CD4-positive, alpha-beta T cell treated with Interleukin-6 for 4 hours (primary cell): ENCODE data around the gene C12orf42.

ENCODE experiments used
- DNase-seq: peaks from one replicate; pipeline ENCODE4 v3.0.0-alpha.2; 2020; ENCODE audit warnings: mixed read lengths

C12orf42 gene

DNA sequence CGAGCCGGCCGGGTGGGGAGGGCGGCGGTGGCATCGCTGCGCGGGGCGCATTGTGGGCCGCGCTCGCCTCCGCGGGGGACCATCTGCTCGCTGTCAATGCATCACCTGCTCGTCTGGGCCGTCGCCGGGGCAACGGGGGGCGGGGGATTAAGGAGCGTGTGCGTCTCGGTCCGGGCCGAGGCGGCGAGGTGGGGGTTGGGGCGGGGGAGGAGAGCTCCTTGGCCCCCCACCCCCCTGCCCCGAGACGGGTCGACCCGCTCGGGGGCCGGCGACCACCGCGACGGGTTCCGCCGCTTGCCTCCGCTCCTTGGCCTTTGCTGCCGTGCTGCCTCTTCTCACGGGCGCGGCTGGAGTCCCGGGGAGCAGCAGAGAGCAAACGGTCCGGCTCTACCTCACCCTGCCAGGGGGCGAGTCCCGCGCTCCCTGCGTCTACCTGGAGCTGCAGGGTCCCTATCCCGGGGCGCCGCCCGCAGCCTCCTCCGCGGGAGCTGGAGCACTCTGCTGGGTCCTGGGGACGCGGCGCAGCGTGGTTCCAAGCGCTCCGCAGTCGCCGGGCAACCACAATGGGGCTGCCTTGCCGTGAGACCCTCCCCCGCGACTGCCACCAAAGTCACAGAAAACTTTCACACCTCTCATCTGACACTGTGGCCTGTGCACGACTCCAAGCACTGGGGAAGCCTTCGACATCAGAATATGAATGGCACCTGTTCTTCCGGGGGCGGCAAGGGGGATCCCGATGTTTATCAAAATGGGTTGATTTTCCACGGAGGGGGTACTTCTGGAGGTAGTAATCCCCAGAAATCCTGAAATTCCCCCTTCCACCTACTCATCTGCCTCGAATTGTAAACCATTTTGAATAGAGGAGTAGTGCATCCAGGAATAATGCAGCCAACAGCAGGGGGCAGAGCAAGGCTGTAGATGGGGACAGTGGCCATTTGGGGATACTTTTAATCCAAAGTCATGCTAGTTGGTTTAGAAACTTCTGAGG is at the start of gene C12orf42:
TSS of gene C12orf42 (minus strand) at position 500 of the 988 bp plus-strand sequence. CDS start 17,542 bp downstream, outside the sequence.
- DNase-seq, result peak; percentile 72

DNA sequence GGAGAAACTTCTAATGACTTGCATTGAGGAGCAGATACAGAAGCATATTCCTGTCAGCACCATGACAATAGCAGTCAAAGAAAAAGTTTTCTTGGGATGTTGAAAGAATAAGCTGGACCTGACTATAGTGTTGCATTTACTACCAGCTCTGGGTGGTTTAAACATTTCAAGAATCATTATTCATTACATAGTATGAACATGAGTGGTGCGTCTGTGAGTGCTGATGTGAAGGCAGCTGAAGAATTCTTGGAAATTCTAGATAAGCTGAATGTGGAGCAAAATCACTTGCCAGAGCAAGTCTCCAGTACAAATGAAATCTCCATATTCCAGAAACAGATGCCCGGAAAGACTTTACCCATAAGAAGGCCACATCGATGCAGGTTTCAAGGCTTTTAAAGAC is 46.3 kb upstream of the C12orf42 start:
- no peak for DNase-seq

DNA sequence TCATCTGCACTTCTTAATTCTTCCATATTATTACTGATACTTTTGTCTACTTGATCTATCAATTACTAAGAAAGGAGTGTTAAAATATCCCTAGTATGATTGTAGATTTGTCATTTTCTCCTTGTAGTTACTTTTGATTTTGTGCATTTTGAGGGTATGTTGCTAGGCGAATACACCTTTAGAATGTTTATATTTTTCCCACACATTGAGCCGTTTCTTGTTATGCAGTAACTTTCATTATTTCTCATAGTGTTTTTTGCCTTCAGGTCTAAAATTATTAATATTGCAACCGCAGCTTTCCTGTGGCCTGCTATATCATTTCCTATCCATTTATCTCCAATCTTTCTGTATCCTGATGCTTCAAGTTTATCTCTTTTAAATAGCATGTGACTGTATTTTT is 44.6 kb upstream of the C12orf42 start:
- no peak for DNase-seq

DNA sequence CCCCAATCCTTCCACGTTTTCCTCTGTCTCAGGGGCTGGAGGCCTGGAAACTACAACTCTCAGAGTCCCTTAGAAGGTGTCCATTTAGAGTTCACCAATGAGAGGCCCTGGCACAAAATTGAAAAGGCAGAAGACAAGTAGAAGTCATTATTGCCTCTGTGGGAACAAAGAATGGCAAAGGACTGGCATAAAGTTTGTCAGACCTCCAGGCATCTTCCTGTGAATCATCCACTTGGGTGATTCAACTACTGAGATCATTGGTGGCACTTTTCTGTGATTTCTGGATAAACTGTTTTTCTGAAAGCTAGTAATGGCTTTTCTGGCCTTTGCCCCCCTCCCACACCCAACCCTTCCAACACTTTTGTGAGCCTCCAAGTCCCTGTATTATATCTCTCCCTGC is 42.6 kb upstream of the C12orf42 start:
- DNase-seq, result no peak

DNA sequence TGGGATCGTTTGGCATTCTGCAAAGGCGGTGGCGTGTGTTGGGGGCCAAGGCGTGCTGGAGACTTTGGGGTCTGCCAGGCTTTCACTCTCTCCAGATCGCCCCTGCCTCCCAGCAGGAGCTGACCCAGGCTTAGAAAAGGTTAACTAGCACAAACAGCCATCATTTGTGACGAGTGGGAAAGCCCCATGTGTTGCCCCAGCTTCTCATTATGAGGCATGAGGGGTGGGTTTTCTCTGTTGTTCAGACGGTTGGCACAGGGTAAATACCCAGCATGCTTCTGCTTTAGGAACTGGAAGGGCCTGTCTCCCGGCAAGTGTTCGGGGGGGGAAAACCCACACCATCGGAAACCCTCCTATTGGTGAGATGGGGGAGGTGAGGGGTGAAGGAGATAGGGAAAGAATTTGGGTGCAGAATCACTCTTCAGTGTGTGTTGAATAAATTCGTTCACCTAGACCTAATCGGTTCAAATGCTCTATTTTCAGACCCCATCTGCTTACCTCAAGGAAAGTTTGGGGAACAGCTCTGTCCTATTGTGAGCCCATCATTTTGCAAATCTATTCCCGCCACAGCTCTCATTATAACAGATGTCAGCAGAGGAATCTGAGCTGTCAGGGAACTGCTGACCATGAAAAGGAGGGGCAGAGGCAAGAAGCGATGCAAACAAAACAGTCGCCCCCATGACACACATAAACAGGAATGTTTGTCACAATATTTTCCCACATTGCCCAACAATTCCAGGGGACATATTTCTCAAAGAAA is 34.7 kb upstream of the C12orf42 start:
- DNase-seq, result no peak

DNA sequence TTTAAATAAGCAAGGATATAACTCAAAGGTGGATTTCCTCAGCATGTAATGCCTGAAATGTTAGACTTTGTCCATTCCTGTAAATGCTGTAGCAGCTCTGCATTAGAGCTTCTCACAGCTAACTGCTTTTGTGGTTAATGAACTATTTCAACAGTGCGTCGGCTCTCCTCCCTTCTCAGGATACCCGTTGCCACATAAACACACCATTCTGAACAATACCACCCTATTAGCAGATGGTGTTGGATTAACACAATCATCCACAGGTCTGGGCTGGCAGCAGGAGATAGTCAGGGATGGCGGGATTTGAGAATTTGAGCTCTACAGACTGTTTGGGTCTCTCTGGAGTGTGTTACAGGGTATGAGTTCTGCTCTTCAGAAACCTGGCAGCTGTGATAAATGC is 33.5 kb upstream of the C12orf42 start:
- DNase-seq, result no peak

DNA sequence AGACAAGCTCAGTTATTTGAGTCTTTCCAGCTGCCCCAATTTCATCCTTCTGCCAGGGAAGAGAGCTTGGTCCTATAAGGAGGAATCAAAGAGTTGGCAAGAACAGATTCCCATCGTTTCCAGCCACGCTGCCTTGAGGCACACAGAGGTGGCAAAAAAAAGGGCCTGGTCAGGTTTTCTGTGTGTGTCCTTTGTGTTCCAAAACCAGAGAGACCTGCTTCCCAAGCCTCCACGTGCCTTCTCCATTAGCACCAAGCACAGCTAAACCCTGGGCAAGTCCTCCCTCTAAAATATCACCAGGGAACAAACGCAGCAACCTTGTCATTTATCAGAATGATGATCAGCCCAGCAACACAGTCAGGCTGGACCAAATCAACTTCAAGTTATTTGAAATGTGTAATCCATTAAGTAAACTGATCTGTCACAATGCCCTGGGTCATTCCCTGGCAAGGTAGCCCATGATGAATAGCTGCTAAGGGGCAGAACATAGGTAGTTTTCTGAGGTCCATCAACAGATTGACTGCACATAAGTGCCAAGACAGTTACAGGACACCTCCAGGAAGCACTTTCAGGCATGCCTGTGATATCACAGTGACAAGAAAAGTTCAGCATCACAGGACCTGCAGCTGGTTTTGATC is 28.6 kb upstream of the C12orf42 start:
- DNase-seq, result no peak

- no peak for DNase-seq
These were observed 28.0 kb upstream of the C12orf42 start for GRCh38 chr12:103523771-103524170.

DNA sequence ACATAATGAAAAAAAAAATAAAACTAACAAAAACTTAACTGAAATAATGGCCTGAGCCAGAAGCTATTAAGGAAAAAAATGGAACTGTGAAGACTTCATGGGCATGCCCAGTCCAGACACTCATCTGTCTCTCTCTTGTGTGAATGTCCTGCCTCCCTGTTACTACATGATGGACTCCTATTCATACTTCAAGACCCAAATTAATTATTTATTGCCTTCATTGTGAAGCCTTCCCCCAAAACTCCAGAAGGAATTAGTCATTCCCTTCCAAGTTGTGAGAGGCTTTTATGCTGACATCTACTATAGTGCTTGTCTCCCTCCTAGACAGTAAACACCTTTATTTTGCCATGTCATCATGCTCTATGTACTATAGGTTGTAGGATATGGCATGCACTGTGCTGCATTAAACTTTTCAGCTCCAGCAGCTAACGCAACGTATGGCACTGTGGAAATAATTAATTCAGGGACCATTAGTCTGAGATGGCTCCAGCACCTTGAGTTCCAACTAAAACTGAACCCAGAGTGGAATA is 25.0 kb upstream of the C12orf42 start:
- no peak for DNase-seq

GRCh38 chr12:103519632-103520031 is 23.9 kb upstream of the C12orf42 start:
- no peak for DNase-seq

GRCh38 chr12:103518899-103519298 is 23.1 kb upstream of the C12orf42 start:
- no peak for DNase-seq

GRCh38 chr12:103517161-103517560 is 21.4 kb upstream of the C12orf42 start:
- DNase-seq, result no peak

DNA sequence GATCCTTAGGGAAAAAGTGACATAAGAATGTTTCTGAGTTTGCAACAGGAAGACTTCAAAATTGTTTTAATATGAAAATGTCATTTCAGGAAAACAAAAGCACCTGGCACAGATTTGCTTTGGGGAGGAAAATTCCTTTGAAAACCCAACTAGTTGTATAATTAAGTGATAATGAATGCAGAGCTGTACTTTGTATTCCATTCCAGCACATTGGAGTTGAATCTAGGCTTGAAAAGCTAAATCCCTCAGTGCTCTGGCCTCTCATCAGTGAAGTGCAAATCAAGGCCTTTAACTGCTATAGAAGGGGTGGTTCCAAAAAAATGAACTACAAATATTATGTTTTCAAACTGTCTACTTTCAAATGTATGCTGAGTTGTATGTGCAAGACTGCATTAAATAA is 19.6 kb upstream of the C12orf42 start:
- DNase-seq, result no peak

DNA sequence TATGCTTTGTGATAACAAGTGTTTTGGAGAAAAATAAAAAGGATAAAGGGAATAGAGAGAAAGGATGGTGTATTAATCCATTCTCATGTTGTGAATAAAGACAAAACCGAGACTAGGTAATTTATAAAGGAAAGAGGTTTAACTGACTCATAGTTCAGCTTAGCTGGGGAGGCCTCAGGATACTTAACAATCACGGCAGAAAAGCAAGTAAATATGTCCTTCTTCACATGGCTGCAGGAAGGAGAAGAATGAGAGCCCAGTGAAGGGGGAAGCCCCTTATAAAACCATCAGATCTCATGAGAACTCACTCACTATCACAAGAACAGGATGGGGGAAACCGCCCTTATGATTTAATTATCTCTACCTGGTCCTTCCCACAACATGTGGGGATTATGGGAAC is 18.1 kb upstream of the C12orf42 start:
- DNase-seq, result no peak

DNA sequence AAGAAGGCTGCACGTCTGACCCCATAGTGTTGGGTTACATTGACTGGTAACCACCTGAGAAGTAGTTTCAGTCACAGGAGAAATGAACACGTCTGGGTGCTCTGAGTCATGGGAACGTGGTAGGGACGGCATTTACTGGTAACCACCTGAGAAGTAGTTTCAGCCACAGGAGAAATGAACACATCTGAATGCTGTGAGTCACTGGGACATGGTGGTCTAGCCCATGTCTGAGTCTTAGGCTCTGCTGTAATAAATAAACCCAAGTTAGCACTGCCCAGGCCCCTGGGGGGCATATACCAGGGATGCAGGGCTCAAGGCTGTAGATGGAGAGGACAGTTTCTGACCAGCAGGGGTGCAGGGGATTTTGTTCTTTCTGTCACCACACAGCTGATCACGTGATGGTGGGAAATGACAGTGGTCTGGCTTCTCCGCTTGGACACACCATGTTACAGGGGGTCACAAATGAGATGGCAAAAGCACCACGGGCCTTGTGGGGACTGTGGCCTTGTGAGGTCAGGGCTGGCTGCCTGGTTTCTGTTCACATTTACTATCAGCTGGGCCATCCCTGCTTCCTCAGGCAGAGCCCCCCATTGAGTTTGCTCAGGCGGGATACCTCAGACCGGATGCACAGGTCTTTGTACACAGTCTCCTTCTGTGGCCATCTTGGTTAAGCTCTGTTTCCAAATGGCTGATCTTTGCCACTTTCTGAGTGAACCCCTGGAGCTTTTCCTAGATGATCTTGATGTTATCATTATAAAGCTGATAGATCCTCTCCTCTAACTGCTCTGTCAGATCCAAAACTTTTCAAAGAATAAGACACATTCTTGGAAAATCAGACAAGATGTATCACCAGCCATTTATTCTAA is 9.8 kb upstream of the C12orf42 start:
- no peak for DNase-seq

GRCh38 chr12:103504606-103505005 is 8.8 kb upstream of the C12orf42 start:
- no peak for DNase-seq

- peak; percentile 72 for DNase-seq
These were observed 8.0 kb upstream of the C12orf42 start for GRCh38 chr12:103503546-103504480.

GRCh38 chr12:103501447-103501846 is 5.7 kb upstream of the C12orf42 start:
- no peak for DNase-seq

- DNase-seq, result no peak
These were observed 3.8 kb upstream of the C12orf42 start for GRCh38 chr12:103499571-103499970.

DNA sequence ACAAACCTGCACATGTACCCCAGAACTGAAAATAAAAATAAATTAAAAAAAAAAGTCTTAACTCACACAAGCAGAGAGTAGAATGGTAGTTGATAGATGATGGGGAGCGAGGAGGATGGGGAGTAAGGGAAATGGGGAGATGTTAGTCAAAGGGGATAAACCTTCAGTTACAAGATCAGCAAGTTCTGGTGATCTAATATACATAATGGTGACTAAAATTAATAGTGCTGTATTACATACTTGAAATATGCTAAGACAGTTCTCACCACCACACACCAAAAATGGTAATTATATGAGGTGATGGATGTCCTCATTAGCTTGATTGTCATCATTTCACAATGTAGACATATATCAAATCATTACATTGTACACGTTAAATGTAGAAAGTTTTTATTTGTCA is 3.2 kb upstream of the C12orf42 start:
- no peak for DNase-seq
